HG02840 (cell line): ENCODE data around the gene CLMP.

ENCODE experiments used
- ATAC-seq: cut with Tn5 transposase; IDR thresholded peaks from one replicate; pipeline ENCODE4 v1.9.1; 2021; ENCODE audit warnings: mild to moderate bottlenecking, moderate library complexity, moderate number of reproducible peaks; ENCODE audit not compliant: unreplicated experiment, low FRiP score

CLMP gene

GRCh38 chr11:123195188-123196059 is at the start of gene CLMP:
Gene CLMP, minus strand, starts transcription at chr11:123195248. Its CDS starts 308 bp downstream, at chr11:123194940.
- ATAC-seq, result no peak

- no peak for ATAC-seq
These were observed 47.0 kb upstream of the CLMP start for GRCh38 chr11:123241874-123242543.

DNA sequence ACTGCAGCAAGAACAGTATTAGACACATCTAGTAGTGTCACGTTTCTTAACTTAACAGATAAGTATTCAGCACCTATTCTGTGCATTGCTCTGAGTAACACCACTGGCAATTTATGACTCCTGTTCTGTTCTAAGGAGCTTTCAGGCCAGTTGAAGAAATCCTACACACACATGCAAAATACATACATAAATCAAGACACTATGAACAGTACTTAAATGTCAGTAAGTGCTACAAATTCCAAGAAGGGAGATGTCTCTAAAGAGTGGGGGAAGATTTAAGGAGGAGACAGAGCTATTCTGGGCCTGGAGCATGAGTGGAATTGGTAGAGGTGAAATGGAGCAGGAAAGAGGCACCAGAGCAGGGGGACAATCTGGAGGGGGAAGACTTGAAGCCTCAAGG is 46.2 kb upstream of the CLMP start:
- ATAC-seq, result no peak

- ATAC-seq, result no peak
These were observed 44.4 kb upstream of the CLMP start for GRCh38 chr11:123239191-123240150.

- no peak for ATAC-seq
These were observed 43.2 kb upstream of the CLMP start for GRCh38 chr11:123238297-123238696.

- no peak for ATAC-seq
These were observed 41.8 kb upstream of the CLMP start for GRCh38 chr11:123236879-123237278.

- no peak for ATAC-seq
These were observed 40.7 kb upstream of the CLMP start for GRCh38 chr11:123235656-123236261.

DNA sequence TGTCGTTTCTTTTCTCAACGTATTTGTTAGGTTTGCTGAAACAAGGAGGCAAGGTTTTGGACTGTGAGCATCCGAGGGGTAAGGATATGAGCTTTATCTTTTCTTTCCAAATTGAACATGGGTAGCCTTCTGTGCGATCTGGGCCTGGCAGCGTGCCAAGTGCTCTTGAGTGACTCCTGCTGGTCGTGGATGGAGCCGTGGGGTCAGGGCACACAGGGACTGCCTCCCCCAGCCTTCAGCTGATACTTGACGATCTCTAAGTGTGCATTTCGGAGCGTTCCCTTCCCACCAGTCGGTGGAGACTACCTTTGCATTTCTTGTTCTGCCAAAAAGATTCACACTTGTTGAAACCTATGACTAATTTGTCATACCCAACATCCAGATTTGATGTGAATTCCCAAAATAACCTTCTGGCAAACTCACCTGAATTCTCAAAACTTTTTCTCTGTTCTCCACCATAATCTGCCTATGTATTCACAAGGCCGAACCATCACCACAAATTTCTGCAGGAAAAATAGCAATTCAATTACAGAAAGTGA is 40.1 kb upstream of the CLMP start:
- no peak for ATAC-seq

DNA sequence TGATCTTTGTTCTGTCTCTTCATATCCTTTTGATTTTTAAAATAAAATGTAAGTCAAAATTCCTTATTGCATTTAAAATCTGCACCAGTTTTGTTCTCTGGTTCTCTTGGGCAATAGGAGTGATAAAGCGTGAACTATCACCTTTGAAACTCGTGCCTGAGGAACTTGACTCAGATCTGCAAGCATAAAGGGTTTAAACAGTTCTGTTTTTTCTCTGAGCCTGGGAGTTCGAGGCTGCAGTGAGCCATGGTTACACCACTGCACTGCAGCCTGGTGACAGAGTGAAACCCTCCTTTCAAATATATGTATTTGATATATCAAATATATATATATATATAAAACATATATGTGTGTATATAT is 38.9 kb upstream of the CLMP start:
- ATAC-seq, result no peak

DNA sequence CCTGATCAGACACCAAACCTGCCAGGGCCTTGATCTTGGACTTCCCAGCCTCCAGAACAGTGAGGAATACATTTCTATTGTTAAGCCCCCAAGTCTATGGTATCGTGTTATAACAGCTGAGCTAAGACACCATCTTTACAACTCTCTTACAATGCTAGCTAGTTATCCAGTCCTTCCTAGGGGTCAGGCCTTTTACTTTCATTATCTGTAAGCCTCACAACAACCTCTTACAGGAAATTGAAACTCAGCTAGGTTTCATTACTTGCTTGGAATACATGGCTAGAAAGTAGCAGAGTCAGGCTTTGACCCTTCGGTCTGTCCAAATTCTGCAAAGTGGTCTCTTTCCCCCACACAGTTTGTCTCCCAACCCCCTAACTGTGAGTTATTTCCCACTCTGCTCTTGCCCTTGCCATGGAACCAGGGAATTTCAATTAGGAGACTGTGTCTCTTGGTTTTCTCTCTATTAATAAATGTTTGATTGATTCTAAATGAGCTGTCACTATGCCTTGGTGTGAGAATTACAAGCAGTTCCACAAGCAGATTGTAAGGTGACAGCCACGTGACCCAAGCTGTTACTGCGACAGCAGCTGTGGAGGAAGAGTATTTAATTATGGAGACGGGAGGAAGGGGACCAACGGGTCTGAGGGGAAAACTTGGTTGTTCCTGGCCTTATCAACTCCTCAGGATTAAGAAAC is 38.4 kb upstream of the CLMP start:
- peak; percentile 89 for ATAC-seq

DNA sequence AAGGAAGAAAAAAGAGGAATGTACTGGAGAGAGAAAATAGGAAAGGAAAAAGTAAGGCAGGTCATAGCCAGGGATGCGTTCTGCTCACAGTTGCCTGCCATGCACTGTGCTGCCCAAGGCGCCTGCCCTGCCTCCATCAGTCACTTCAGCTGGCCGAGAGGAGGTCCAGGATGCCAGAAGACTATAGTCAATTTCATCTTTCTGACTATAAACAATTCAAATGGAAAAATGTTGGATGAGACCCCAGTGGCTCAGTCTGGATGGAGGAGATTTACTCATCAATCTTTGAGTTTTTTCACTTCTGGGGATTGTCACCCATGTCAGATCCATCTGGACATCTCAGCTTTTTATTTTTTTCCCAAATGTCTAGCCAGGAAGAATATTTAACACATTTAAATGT is 36.7 kb upstream of the CLMP start:
- no peak for ATAC-seq

DNA sequence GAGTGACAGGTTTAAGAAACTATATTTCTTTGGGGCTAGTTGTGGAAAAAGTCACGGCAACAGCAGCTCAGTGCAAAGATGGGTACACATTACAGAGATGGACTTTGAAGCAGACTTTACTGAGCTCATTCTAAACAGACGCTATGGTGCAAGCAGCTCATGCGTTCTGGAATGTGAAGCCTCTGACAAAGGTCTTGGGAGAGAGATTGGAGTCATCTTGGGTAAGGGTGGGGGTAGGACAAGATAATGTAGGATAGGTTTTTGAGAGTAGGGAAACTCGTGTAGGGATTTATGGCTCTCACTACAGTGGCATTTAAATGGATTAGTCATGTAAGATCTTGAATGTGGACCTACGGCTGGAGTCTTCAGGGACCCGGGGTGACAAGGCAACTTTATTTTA is 36.2 kb upstream of the CLMP start:
- no peak for ATAC-seq

- no peak for ATAC-seq
These were observed 35.3 kb upstream of the CLMP start for GRCh38 chr11:123230346-123230745.

DNA sequence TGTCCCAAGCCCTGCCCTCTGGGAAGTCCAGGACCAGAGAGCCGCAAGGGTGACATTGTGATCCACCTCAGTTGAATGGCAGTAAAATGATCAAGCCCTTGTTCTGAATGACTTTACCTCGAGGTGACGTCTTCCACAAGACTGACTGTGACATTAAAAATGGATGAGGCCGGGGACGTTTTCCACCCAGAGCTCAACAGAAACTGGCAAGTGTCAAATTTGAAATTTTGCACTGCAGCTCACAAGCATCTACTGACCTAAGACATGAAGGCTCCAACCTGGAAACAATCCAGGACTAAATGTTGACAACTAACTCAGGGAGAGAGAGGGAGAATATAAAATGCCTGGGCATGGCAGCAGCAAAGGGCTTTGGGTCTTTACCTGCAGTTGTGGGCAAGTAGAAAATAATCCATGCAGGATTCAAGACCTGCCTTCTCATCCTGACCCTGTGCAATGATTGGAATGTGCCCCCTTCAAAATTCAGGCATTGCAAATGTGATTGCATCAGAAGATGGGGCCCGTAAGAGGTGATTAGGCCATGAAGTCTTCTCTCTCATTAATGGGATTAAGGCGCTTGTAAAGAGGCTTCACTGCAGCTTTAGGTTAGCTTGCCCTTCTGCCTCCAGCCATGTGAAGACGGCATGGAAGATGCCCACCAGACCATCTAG is 33.6 kb upstream of the CLMP start:
- ATAC-seq, result no peak

GRCh38 chr11:123227763-123228495 is 32.9 kb upstream of the CLMP start:
- no peak for ATAC-seq

- no peak for ATAC-seq
These were observed 26.5 kb upstream of the CLMP start for GRCh38 chr11:123221584-123221983.

GRCh38 chr11:123221096-123221561 is 26.1 kb upstream of the CLMP start:
- ATAC-seq, result no peak

GRCh38 chr11:123219066-123219690 is 24.1 kb upstream of the CLMP start:
- no peak for ATAC-seq
